ENCODE measurements around the gene SENP8. TPM values are rescaled to one million over a fixed set of nuclear protein-coding genes. Genes with fewer than 3 reads are reported as not detected.

The SENP8 gene
- total and polyA plus RNA-seq, 4 donors, result 1.5 to 3.5 (median 2.6) TPM

DNA sequence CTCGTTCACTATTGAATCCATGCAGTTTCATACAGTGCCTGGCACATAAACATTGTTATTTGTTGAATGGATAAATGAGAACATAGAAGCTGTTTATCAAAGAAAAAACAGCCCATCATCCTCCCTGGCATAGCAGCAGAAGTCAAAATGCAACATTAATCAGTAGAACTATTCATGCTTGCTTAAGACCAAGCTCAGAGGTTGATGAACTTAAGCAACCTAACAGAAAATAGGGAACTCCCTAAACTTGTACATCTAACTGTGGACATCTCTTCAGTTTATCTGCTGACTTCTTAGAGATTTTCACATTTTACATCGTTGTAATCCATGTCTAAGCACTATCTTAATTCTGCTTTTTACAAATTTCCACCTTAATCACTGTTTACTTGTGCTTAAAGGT, 29.2 kb downstream of the SENP8 start:
- Histone ChIP-seq H3K4me3 (no peak overlapping the region), H3K9ac (ENCODE audit: insufficient read depth in 1 of 2, low read length in 2 of 2) (no peak overlapping the region), H3K36me3 (ENCODE audit: control insufficient read depth in 4 of 4, insufficient read depth in 4 of 4, low read length in 4 of 4) (no peaks in the 10 kb centered on the region), H3K27me3 (ENCODE audit: control insufficient read depth in 3 of 3, insufficient read depth in 3 of 3, low read length in 2 of 3) (no peaks in the 10 kb centered on the region), H3K9me3 (ENCODE audit: control insufficient read depth in 4 of 4, insufficient read depth in 3 of 4, low read length in 3 of 4) (no peaks in the 10 kb centered on the region), H3K27ac (ENCODE audit: low read depth in 1 of 2, low read length in 1 of 2) (no peak overlapping the region), H3K4me1 (ENCODE audit: control insufficient read depth in 5 of 5, insufficient read depth in 5 of 5, low read length in 5 of 5) (peaks cover 0 to 3% (median 0%) of the 10 kb centered on the region in 5 donors)
- no peak for ATAC-seq (ENCODE audit: insufficient read depth, low FRiP score)
- no peak for DNase-seq
- 74 to 87% methylated on average over 2 of the region's 2 CpGs for WGBS, 2 donors
- TF ChIP-seq, protein P1, sequence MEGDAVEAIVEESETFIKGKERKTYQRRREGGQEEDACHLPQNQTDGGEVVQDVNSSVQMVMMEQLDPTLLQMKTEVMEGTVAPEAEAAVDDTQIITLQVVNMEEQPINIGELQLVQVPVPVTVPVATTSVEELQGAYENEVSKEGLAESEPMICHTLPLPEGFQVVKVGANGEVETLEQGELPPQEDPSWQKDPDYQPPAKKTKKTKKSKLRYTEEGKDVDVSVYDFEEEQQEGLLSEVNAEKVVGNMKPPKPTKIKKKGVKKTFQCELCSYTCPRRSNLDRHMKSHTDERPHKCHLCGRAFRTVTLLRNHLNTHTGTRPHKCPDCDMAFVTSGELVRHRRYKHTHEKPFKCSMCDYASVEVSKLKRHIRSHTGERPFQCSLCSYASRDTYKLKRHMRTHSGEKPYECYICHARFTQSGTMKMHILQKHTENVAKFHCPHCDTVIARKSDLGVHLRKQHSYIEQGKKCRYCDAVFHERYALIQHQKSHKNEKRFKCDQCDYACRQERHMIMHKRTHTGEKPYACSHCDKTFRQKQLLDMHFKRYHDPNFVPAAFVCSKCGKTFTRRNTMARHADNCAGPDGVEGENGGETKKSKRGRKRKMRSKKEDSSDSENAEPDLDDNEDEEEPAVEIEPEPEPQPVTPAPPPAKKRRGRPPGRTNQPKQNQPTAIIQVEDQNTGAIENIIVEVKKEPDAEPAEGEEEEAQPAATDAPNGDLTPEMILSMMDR (IDR thresholded peaks at IDR 0.05; ENCODE audit: control extremely low read depth, extremely low read depth), result no peak

DNA sequence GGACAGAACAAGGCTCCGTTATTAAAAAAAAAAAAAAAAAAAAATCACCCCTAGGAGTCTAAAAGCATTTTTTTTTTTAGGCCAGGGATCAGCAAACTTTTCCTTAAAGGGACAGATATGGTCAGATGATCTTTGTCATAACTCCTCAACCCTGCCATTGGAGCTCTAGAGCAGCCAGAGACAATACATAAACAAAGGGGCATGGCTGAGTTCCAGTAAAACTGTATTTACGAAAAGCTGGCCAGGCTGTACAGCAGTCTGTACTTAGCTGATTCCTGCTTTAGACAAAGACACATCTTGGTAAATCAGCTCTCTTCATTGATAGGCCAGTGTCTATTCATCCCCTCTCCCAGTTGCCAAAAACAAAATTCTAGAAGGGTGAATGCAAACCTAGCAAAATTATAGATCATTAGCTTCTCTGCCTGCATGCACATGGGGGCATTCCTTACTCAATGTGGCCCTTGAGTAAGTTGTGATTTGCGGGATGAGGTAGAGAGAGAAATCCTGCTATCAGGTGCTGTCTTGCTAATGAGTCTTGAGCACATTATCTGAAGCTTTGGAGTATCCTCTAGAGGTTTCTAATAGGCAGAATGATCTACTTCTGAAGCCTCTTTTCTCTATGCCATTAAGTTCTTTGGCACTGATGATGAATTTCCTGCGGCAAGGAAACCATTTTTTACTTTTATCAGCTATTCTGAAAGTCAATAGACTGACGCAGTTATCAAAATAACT, 35.2 kb downstream of the SENP8 start:
- Histone ChIP-seq H3K4me1 (ENCODE audit: control insufficient read depth in 5 of 5, insufficient read depth in 5 of 5, low read length in 5 of 5) (peaks cover 0 to 27% (median 6%) of the 10 kb centered on the region in 5 donors), H3K9ac (ENCODE audit: insufficient read depth in 1 of 2, low read length in 2 of 2) (no peak overlapping the region), H3K4me3 (no peak overlapping the region), H3K36me3 (ENCODE audit: control insufficient read depth in 4 of 4, insufficient read depth in 4 of 4, low read length in 4 of 4) (no peaks in the 10 kb centered on the region), H3K27me3 (ENCODE audit: control insufficient read depth in 3 of 3, insufficient read depth in 3 of 3, low read length in 2 of 3) (no peaks in the 10 kb centered on the region), H3K9me3 (ENCODE audit: control insufficient read depth in 4 of 4, insufficient read depth in 3 of 4, low read length in 3 of 4) (no peaks in the 10 kb centered on the region), H3K27ac (ENCODE audit: low read depth in 1 of 2, low read length in 1 of 2) (peak overlapping the region in 1 of 2 donors; percentile 31)
- TF ChIP-seq, protein P1 (IDR thresholded peaks at IDR 0.05; ENCODE audit: control extremely low read depth, extremely low read depth), result no peak
- WGBS, 2 donors, result 55 to 75% methylated on average over 5 of the region's 5 CpGs
- ATAC-seq (ENCODE audit: insufficient read depth, low FRiP score), result no peak
- DNase-seq, result peak; percentile 55 to 88 (median 85)

- Histone ChIP-seq H3K9me3 (ENCODE audit: control insufficient read depth in 4 of 4, insufficient read depth in 3 of 4, low read length in 3 of 4) (no peaks in the 10 kb centered on the region), H3K36me3 (ENCODE audit: control insufficient read depth in 4 of 4, insufficient read depth in 4 of 4, low read length in 4 of 4) (no peaks in the 10 kb centered on the region), H3K9ac (ENCODE audit: insufficient read depth in 1 of 2, low read length in 2 of 2) (no peak overlapping the region), H3K27ac (ENCODE audit: low read depth in 1 of 2, low read length in 1 of 2) (peak overlapping the region in 1 of 2 donors; percentile 74), H3K27me3 (ENCODE audit: control insufficient read depth in 3 of 3, insufficient read depth in 3 of 3, low read length in 2 of 3) (no peaks in the 10 kb centered on the region), H3K4me1 (ENCODE audit: control insufficient read depth in 5 of 5, insufficient read depth in 5 of 5, low read length in 5 of 5) (peaks cover 0 to 27% (median 6%) of the 10 kb centered on the region in 5 donors), H3K4me3 (no peak overlapping the region)
- ATAC-seq (ENCODE audit: insufficient read depth, low FRiP score) (no peak), DNase-seq (no peak)
- TF ChIP-seq, protein P1 (IDR thresholded peaks at IDR 0.05; ENCODE audit: control extremely low read depth, extremely low read depth), result no peak
- WGBS, 2 donors, result 93 to 95% methylated on average over 7 of the region's 7 CpGs
Measured at GRCh38 chr15:72154316-72154715, 36.1 kb downstream of the SENP8 start.
